ENCODE measurements around the gene VAMP2.

Gene VAMP2

DNA sequence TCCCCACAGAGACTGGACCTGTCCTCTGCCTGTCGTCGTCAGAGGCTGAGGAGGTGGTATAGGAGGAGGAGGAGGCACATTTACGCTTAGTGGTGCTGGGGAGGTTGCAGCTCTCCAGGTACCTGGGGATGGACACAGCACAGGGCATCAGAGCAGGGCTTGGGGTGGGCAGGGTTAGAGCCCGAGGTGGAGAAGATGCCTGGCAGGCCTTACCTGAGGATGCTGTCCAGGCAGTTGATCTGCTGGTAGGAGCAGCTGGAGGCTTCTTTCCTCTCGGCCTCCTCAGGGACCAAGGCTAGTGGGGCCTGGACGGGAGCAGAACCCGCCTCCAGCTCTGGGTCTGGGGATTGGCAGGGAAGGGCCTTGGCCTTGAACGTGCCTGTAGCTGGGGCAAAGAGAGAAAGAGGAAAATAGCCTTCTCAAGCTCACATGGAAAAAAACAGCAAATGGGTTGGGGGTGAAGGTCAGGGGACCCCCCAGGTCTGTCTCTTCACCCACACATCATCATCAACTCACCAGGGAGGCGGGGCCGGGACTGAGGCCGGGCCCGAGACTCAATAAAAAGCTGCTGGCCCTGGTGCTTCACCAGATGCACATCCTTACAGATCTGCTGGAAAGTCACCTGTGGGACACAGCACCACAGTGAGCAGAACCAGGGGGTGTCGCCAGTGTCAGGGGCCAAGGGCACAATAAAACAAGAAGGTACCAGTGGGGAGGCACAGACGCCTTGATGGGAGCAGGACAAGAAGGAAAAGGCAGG is 16.2 kb downstream of the VAMP2 start:
- TF ChIP-seq SIN3A (IDR thresholded peaks at IDR 0.05; ENCODE audit: borderline replicate concordance, insufficient read depth, low read length) (no peak), POLR2AphosphoS5 (IDR thresholded peaks at IDR 0.05; ENCODE audit: low read depth, low read length) (no peak), FOXP2 (optimal IDR thresholded peaks at IDR 0.05; ENCODE audit: borderline replicate concordance, extremely low read depth, extremely low read length, insufficient read depth) (no peak), TAF1 (IDR thresholded peaks at IDR 0.05; ENCODE audit: borderline replicate concordance, insufficient read depth, low read length) (no peak)
- TF ChIP-seq, protein P1, sequence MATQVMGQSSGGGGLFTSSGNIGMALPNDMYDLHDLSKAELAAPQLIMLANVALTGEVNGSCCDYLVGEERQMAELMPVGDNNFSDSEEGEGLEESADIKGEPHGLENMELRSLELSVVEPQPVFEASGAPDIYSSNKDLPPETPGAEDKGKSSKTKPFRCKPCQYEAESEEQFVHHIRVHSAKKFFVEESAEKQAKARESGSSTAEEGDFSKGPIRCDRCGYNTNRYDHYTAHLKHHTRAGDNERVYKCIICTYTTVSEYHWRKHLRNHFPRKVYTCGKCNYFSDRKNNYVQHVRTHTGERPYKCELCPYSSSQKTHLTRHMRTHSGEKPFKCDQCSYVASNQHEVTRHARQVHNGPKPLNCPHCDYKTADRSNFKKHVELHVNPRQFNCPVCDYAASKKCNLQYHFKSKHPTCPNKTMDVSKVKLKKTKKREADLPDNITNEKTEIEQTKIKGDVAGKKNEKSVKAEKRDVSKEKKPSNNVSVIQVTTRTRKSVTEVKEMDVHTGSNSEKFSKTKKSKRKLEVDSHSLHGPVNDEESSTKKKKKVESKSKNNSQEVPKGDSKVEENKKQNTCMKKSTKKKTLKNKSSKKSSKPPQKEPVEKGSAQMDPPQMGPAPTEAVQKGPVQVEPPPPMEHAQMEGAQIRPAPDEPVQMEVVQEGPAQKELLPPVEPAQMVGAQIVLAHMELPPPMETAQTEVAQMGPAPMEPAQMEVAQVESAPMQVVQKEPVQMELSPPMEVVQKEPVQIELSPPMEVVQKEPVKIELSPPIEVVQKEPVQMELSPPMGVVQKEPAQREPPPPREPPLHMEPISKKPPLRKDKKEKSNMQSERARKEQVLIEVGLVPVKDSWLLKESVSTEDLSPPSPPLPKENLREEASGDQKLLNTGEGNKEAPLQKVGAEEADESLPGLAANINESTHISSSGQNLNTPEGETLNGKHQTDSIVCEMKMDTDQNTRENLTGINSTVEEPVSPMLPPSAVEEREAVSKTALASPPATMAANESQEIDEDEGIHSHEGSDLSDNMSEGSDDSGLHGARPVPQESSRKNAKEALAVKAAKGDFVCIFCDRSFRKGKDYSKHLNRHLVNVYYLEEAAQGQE (IDR thresholded peaks at IDR 0.05; ENCODE audit: insufficient read depth in 1 of 2, low read depth in 2 of 2, low read length in 2 of 2): no peak

DNA sequence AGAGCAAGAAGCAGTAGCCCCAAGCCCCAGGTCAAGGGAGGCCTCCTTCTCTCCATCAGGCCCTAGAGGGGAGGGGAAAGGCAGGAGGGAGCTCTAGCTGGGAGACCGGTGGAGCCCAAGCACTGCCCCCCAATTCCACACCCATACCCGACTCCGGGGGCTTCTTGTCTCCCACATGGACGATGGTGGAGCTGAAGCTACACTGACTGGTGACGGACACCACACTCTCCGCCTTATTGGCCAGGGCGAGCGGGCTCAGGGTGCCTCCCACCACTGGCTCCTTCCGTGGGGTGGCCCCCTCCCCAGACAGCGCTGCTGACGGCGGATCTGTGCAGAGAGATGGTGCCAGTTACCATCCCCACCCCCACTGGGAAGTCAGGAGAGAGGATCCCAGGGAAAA is 16.9 kb downstream of the VAMP2 start:
- no peak for TF ChIP-seq POLR2AphosphoS5 (IDR thresholded peaks at IDR 0.05; ENCODE audit: low read depth, low read length)
- TF ChIP-seq TAF1 (IDR thresholded peaks at IDR 0.05; ENCODE audit: borderline replicate concordance, insufficient read depth, low read length): no peak
- no peak for TF ChIP-seq SIN3A (IDR thresholded peaks at IDR 0.05; ENCODE audit: borderline replicate concordance, insufficient read depth, low read length)
- TF ChIP-seq, protein P1 (IDR thresholded peaks at IDR 0.05; ENCODE audit: insufficient read depth in 1 of 2, low read depth in 2 of 2, low read length in 2 of 2): no peak
- no peak for TF ChIP-seq FOXP2 (optimal IDR thresholded peaks at IDR 0.05; ENCODE audit: borderline replicate concordance, extremely low read depth, extremely low read length, insufficient read depth)

DNA sequence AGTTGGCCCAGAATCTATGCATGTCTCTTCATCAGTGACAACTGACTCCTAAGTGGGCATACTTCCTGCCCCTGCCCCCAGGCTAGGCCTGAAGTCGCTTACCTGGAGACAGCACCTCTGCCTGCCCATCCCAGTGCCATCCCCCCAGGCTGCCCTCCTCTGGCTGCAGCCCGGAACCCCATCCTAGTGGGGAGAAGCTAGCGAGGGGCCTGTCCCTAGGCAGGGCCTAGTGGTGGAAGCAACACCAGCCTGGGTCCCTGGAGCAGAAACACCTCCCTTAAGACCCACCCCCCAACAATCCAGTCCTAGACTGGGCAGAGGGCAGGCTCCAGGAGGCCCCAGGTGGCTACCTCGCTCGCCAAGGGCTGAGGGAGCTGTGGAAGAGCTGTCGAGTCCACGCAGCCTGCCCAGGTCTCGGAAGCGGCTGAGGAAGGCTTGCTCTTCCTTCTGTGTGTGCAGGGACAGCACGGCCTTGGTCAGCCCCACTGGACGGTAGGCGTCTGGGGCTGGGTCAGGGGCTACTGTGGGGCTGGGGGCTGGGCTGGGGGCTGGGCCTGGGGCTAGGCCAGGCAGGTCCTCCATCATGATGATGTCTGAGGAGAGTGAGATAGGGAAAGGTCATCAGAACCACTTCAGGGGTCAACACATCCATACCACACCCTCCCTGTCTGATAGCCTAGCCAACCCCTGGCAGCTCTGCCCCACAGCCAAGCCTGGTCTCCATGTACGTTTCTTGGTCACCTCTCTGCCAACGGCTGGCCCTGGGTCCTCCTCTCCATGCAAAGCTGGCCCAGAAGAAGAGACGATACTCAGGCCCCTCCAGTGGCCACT is 18.1 kb downstream of the VAMP2 start:
- TF ChIP-seq FOXP2 (optimal IDR thresholded peaks at IDR 0.05; ENCODE audit: borderline replicate concordance, extremely low read depth, extremely low read length, insufficient read depth): no peak
- TF ChIP-seq, protein P1 (IDR thresholded peaks at IDR 0.05; ENCODE audit: insufficient read depth in 1 of 2, low read depth in 2 of 2, low read length in 2 of 2): no peak
- TF ChIP-seq TAF1 (IDR thresholded peaks at IDR 0.05; ENCODE audit: borderline replicate concordance, insufficient read depth, low read length): no peak

DNA sequence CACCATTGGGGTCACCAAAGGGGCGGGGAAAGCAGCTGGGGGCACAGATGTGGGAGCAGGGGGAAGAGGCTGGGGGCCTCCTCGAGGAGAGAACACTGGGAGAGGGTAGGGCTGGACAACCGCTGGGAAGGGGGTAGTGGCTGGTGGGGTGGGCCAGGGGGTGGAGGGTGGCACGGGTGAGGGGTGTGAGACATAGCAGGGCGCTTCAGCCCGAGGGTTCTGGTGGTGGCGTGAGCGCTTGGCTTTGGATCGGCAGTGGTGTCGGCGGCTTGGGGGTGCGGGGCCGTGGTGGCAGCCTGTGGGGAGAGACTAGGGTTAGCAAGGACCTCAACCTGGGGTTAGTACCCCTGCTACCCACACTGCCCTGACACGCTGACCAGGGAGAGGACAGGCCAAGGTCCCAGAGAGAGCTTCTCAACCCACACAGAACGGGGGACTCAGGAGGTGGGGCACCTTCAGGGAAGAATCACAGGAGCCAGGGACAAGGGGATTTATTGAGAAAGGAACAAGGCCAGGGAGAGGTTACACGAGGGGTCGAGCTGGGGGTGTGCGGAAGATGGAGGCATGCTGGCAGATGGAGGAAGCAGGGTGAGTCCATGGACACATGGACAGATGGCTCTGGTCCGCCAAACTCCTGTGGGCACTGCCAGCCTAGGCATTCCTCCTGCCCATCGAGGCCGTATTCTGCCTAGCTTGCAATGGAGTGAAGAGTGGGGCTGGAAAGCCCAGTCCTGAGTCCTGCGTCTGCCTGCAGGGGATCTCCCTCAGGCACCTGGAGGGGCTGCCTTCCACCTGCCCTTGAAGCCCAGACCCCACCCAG is 19.0 kb downstream of the VAMP2 start:
- TF ChIP-seq, protein P1 (IDR thresholded peaks at IDR 0.05; ENCODE audit: insufficient read depth in 1 of 2, low read depth in 2 of 2, low read length in 2 of 2): no peak
- no peak for TF ChIP-seq POLR2AphosphoS5 (IDR thresholded peaks at IDR 0.05; ENCODE audit: low read depth, low read length)
- no peak for TF ChIP-seq FOXP2 (optimal IDR thresholded peaks at IDR 0.05; ENCODE audit: borderline replicate concordance, extremely low read depth, extremely low read length, insufficient read depth)
- TF ChIP-seq SIN3A (IDR thresholded peaks at IDR 0.05; ENCODE audit: borderline replicate concordance, insufficient read depth, low read length): no peak
- TF ChIP-seq TAF1 (IDR thresholded peaks at IDR 0.05; ENCODE audit: borderline replicate concordance, insufficient read depth, low read length): no peak
